HG02884 (cell line): Measurements from ENCODE around the gene LAMA5.
A peak's percentile ranks its signal among the peaks of the same experiment; 100 is the strongest.
"Not testable (repeated sequence)": the region's sequence is repeated elsewhere in the genome, so short reads cannot be mapped to it uniquely, and the experiment has no call there.

Experiments used
- ATAC-seq: cut with Tn5 transposase; IDR thresholded peaks from one replicate; pipeline ENCODE4 v1.9.1; 2021; ENCODE audit warnings: mild to moderate bottlenecking, moderate library complexity; ENCODE audit not compliant: unreplicated experiment

Gene LAMA5

DNA sequence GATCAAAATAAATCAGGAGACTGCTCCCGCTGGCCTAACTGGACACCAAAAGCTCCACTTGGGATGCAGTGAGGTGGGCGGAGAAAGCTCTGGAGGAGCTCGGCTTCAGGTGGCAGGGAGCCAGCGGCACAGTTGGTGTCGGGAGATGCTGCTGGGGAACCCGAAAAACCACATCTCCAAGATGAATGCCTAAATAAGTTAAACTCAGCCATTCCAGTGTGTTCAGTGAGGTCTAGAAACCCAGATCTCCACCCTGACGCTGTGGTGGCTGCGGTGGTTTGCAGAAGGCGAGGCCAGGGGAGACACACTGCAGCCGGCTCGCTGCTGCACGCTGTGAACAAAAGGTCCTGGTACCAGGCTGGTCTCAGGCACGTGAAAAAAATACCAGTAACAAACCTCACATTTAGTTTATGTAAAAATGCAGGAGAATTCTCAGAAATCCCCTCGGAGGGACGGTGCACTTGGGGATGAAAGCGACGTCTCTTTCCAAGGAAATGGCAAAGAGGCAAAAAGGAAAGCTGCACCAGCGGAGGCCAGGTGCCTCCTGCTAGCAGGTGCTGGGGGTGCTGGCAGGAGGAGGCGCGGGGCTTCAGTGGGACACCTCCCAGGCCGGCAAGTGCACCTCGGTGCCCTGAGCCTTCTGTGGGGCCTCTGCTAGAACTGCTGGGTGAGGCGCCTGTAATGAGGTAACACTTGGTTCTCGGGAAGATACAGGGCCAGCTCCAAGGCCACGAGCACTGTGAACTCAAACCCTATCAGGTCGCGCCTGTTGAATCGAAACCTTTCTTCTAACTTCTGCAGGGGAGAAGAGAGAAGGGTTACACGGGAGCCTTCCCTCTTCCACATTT lies 23.4 kb upstream of the LAMA5 start:
- no peak for ATAC-seq

DNA sequence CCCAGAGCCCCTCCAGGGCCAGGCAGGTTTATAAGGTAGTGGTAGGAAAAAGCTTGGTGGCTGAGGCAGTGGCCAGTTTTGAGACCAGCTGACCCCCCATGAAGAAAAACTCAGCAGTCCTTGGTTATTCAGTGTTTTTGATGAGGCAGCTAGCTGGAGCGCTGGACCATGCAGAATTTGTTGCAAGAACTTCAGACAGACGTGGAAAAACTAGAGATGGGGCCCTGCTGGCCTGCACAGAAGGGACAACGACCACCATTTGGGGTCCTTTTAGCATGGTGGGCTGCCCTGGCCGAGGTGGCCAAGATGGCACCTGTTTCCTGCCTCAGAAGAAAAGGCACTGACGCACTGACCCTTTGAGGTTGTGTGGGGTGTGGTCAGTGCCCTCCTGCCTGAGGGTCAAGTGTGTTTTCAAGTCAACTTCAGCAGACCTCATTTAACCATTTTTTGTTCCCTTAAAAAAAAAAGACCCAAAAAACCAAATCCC lies 22.5 kb upstream of the LAMA5 start:
- ATAC-seq: no peak

DNA sequence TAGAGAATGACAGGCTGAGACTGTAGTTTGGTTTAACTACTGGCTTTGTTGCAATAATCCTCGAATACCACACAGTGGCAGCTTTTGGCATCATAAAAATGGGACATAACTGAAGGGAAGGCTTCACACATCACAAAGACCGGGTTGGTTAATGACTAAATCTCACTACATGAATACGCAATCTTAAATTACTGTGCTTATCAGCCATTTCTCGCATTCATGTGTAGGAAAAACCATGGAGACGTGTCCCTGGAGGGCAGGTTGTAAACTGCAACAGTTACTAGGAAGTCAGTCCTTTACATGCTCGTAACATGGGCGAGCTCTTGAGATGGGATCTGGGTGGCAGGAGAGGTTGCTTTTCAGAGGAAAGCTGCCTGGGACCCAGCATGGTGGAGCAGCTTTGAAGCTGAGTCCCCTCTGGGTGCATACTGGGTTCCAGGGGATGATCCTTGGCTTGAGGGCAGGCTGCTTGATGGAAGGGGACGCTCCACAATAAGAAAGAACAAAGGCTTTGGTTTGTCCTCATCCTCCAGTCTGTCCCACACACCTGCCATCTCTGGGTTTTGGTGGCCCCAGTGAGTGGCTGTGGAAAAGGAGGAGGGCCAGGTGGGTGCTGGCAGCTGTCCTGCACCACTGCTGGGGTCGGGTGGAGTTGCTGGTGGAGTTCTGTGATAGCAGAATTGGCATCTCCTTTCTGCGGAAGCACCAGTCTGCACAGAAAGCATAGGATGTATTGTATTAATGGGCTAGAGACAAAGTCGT lies 21.9 kb upstream of the LAMA5 start:
- no peak for ATAC-seq

DNA sequence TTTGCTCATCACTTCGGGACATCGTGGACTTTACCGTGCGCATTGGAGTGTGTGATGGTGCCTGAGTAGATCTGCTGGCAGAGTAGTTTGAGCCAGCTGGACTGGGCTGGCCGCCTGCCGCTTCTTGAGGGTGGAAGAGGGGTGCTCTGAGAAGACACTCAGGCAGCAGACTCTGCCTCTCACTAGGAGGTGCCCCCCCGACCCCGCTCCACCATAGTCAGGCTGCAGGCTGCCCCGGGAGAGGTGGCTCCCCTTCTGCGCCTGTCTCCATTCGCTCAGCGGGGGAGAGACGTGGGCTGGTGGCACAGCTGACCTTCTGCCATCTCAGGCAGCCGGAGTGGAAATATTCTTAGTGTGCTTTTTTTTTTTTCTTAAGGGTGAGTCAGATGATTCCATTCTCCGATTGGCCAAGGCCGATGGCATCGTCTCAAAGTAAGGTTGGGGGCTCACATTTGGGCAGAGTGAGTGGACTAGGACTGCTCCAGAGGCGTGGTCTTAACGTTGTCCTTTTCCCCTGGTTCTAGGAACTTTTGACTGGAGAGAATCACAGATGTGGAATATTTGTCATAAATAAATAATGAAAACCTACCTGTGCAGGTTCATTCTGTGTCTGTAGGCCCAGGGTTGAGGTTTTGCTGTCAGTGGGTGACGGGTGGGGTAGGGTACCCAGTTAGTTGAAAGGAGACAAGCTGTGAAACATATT lies 21.0 kb upstream of the LAMA5 start:
- no peak for ATAC-seq

DNA sequence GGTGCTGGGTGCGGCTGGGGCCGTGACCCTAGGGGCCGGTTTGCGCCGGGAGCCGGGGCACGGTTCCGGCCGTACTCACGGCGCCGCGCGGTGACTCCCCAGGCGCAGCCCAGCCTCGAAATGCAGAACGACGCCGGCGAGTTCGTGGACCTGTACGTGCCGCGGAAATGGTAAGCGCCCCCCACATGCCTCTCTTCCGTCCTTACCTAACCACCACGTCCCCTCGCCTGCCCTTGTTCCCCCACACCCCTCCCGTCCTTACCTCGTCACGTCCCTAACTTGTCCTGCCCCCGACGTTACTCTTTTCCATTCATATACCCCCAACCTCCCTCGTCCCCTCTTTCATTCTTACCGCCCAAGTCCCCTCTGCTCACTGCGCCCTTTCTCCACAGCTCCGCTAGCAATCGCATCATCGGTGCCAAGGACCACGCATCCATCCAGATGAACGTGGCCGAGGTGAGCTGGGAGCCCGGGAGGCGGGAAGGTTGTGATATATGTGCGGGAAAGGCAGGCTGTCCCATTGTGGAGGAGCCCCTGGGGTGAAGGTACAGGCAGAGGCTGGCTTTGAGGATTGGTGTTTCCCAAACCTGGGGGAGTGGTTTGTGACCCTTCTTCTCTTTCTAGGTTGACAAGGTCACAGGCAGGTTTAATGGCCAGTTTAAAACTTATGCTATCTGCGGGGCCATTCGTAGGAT lies 20.3 kb upstream of the LAMA5 start:
- ATAC-seq: no peak

DNA sequence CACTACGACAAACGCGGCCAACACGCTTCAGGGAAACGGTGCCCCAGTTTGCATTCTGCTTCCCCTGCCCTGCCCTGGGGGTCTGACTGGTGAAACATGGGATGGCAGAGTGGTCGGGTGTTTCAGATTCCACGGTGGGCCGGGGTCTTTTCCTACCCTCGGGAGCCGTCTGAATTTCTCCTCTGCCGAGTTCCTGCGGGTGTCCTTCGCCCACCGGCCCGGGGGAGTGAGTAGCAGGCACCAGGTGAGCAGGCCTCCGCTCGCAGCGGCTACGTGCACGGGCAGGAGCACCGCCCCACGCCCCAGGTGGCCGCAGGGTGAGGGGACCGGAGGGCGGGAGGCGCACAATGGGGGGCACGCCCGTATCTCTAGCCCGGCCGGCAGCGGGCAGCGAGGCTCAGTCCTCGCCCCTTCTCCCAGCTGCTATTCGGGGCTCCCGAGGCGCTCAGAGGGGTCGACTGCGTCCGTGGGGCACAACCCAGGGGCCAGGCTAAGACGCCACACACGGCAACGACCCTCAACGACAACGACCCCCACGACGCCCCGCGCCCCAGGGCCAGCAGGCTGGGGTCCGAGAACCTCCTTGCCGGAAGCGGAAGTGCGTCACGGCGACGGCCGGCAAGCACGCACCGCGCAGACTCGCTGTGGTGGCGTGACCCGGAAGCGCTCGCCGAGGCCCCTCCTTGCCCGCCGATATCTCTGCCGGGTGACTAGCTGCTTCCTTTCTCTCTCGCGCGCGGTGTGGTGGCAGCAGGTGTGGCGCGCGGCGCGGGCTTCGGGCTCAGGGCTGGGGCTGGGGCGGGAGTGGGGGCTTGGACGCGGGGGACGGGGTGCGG lies 19.5 kb upstream of the LAMA5 start, which contains the start of gene RPS21:
Gene RPS21 (plus strand): TSS at position 721 of the 836 bp plus-strand sequence. CDS start 236 bp downstream, outside the sequence.
- peak; percentile 84 for ATAC-seq

DNA sequence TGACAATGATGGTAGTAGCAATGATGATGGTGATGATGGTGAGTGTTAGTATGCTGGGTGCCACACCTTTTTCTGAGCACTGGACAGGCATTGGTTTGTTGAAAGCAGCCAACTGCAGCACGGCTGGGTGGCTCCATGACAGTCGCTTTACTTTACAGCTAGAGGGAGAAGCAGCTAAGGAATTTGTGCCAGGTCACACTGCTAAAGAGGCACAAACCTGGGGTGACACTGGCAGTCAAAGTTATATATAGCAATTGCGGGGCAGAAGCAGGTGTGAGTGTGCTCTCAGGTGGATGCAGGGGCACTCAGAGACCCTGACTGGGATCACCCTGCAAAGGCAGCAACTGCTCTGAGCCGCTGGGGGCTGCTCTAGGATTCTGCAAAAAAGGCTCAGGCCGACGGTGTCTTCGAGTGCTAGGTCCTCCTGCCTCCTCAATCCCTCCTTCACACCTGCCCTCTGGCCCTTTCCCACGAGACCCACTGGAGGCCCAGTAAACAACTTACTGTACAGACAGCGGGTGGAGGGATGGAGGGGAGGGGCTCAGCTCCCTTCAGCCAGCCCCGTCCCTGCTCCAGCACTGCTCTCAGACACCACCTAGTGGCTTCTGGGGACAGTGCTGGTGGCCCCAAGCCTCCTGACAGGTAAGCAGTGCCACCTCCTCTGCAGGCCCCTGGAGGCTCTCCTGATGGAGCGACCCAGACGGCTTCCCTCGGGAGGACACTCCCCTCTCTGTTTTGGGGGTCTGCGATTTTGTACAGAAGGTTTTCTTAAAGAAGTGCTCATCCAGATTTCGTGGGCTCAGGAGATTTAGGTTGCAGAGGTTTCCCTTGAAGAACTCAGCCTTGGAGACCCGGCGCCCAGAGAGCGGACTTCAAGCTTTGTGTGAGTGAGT lies 15.4 kb upstream of the LAMA5 start:
- peak; percentile 68 for ATAC-seq

DNA sequence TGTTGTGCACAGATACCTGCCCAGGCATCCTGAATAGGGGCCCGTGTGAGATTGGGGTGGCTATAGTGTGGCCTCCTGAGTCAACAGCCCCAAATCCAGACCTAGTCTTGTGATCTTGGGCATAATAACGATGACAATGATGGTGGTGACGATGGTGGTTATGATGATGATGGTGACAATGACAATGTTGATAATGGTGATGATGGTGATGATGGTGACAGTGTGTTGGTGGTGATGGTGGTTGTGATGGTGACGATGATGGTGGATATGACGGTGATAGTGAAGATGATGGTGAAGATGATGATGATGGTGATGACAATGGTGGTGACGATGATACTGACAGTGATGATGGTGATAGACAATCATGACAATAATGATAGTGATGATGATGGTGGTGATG lies 14.7 kb upstream of the LAMA5 start:
- no peak for ATAC-seq

DNA sequence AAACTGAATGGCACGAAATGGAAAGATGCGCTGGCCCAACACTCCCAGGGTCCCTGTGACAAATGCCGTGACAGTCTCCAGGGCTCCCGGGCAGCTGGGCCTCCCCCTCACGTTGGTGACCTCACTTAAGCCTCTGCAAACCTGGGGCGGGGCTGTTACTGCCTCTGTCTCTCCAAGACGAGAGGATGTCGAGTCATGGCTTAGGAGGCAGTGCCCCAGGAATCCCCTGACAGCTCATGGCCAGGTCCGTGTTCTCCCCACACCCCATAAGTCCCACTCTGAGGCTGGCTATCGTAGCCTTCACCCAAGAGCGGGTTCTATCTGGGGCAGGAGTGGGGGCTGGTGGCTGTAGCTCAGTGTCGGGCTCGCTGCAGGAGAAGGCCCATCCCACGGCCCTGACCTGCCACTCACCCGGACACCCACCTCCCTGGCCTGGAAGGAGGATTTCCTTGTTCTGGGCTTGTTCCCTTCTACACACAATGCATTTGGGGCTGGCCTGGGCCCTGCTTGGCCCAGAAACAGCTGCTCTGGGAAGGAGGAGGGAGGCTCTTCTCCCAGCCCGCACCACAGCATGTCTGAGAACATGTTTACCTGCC lies 14.2 kb upstream of the LAMA5 start:
- no peak for ATAC-seq

DNA sequence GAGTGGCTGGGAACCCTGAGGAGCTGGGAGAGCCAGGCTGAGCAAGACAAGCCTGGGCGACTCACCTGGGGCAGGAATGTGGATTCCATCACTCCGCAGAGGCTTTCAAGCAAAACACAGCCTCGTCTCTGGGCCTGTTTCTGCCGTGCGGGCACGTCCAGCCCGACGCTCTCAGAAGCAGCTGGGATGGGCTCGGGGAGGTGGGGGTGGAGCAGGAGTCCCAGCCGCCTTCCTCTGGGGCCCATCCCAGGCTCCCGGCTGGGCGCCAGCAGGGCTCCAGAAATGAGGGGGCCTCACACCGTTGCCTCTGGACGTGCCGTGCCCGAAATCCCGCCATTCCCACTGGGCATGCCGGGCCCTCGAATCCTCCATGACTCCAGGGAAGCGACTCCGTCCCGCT lies 11.1 kb upstream of the LAMA5 start:
- no peak for ATAC-seq

DNA sequence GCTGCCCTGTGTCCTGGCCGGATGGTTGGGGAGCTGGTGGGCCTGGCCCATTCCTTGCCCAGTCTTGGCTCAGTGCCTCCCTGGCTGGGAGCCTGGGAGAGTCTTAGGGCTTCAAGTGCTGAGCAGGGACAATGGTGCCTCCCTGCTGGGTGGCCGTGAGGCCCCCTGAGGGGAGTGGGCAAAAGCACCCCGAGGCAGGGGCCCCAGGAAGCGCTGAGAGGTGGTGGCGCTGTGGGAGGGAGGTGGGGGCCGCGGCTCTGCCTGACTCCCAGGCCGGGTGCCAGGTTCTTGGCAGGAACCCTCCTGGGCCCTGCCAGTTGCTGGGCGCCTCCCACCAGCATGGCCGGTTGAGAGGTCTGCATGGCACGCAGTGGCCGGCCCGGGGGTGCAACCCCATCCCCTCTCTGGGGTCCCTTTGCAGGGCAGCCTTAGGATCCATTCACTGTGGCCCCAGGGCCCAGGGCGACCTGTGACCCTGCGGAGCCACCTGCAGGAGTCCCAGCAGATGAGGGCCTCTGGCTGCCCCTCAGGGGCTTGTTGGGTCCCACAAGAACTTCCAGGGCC lies 10.6 kb upstream of the LAMA5 start:
- no peak for ATAC-seq

DNA sequence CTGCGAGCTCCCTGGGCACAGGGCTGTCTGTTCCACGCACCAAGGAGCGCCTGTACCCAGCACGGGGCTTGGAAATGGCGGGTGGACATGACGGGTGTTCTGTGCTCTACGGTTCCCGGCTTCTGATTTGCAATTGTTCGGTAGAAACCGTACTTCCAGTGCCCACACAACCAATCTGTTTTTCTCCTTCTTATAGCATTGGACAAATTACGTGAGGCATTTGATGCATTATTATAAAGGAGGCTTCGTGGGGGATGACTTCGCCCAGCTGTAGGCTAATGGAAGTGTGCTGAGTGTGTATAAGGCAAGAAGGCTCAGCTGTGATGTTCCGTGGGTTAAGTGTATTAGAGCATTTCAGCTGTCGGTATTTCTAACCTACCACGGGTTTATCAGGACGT lies 10.0 kb upstream of the LAMA5 start:
- no peak for ATAC-seq

DNA sequence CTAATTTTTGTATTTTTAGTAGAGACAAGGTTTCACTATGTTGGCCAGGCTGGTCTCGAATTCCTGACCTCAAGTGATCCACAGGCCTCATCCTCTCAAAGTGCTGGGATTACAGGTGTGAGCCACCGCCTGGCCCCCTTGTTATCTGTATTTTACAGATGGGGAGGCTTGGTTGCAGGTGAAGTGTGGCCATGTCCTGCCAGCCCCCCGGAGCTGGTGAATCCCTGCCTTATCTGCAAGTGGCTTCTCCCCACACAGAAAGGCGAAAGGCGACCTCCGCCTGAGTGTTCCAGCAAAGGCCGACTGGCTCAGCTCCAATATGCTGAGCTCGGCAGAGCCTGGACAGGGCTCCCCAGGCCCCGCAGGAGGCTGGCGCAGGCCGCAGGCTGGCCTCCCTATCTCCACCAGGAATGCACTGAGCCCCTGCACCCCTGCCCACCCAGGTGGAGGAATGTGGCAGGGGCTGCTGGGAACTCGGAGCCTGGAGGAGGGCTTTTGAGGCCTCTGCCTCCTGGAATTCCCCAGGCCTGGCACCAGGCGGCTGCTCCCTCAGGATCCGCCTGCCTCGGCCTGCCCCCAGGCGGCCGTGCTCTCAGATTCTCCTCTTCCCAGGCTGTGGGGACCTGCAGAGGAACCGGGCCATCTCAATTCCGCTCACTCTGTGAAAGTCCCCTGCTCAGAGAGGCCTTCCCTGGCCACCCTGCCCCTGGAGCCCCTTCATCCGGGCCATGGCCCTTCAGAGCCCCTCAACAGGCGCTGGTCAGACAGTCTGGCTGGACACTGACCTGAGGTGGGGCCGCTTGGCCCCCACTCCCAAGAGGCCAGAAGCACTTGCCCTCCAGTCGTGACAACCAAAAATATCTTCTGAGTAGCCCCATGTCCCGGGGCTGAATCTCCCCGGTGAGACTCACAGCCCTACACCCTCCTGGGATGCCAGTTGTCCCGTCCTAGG lies 9.3 kb upstream of the LAMA5 start:
- ATAC-seq: no peak

DNA sequence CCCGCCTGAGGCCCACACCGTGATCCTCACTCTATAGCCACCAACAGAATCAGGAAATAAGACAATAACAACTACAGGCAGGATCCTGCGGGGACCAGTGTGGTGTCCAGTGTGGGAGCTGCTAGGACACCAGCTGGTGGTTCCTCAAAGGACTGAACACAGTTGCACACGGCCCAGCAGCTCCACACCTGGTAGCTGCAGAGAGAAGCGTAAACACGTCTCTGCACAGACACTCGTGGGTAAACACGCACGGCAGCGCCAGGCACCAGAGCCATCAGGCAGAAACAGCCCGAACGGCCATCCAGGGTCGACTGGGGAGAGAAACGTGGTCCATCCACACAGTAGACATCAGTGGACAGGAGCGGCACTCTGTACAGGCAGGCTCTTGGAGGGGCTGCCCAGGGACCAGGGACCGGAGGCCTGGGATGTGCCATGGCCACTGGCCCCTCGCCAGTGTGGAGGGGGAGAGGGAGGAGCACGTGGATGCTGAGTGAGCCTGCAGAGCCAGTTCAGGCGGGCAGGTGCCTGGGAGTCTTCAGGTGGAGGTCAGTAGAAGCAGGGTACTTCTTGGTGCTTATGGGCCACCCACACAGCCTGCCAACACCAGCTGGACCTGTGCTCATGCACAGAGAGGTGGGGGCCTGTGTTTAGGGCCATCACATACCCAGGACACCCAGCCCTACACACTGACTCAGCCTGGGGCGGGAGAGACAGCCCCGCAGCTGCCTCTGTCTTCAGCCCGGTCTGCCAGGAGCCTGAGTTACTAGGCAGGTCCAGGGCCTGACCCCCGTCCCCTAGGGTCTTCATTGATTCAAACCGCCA lies 7.4 kb upstream of the LAMA5 start:
- ATAC-seq: no peak

DNA sequence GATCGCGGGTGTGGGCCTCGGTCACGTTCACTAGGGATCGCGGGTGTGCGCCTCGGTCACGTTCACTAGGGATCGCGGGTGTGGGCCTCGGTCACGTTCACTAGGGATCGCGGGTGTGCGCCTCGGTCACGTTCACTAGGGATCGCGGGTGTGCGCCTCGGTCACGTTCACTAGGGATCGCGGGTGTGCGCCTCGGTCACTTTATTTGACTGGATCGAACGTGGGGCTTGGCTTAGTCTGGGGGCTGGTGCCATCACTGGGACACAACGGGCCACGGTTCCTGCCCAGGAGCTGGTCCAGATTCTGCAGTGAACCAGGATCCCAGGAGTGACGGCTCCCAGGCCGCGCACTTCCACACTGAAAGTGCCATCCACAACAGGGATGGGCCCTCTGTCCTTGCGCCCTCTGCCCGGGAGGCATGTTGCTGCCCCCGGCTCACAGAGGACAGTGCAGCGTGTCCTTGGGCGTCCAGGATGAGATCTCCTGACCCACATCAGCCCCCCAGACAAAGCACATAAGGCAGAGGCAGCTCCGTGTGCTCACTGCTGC lies 6.6 kb upstream of the LAMA5 start:
- ATAC-seq: not testable (repeated sequence)
